ENCODE data around the gene ARHGEF28. TPM values are rescaled to one million over a fixed set of nuclear protein-coding genes. Genes with fewer than 3 reads are reported as not detected.
A peak's percentile ranks its signal among the peaks of the same experiment; 100 is the strongest.

The ARHGEF28 gene
- total and polyA plus RNA-seq, 10 of the 15 experiments (the other 5 are each of a cell fraction or from before 2014, with no cell fraction given), result 0.10 to 0.72 (median 0.22) TPM; not detected in 2

DNA sequence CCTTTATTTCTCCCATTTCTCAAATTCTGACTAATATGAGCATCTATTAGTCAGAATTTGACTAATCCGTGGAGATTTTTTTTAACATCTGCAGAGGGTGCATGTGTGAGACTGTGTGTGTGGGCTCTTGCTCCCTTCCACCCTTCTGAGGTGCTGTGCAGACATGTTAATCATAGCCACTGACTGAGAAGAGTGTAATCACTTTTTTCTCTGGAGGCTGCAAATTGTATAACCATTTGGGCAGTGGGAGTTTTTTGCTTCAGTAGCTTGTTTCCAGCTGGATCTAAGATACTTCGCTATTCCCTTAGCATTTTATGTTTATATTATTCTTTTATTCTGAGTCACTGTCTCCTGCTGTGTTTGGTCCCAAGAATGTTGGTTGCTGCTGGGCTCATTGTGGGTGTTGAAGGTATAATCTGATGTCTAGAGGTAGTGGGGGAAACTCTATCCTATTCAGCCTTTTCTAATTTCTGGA, 66.2 kb downstream of the ARHGEF28 start (continued):
- TF ChIP-seq PKNOX1 (IDR thresholded peaks at IDR 0.05) (no peak), ZNF207 (IDR thresholded peaks at IDR 0.05; ENCODE audit: borderline replicate concordance) (no peak), ZBED1 (IDR thresholded peaks at IDR 0.05; ENCODE audit: borderline replicate concordance) (no peak), IRF4 (IDR thresholded peaks at IDR 0.05; ENCODE audit: low read depth, low read length) (peak; percentile 90), SREBF1 (IDR thresholded peaks at IDR 0.05; ENCODE audit: low read length) (no peak), KLF5 (IDR thresholded peaks at IDR 0.05; ENCODE audit: partially characterized antibody) (no peak), BMI1 (IDR thresholded peaks at IDR 0.05; ENCODE audit: borderline replicate concordance) (no peak), GABPA (IDR thresholded peaks at IDR 0.05; ENCODE audit: low read depth) (0 out of 2 replicates have a peak, but pooled peaks have one; percentile 11), PAX8 (IDR thresholded peaks at IDR 0.05) (no peak), USF1 (IDR thresholded peaks at IDR 0.05; ENCODE audit: borderline replicate concordance, extremely low read length, insufficient read depth, low read depth, low read length) (no peak), PAX5 (IDR thresholded peaks at IDR 0.05; ENCODE audit: borderline replicate concordance, low read depth, low read length) (no peak), FOXM1 (IDR thresholded peaks at IDR 0.05; ENCODE audit: low read depth, low read length) (peak; percentile 47; the same call in 1 of the 2 replicates), ETV6 (conservative IDR thresholded peaks at IDR 0.05 in 1 of 2, IDR thresholded peaks at IDR 0.05 in 1 of 2; ENCODE audit: borderline replicate concordance in 1 of 2, low read depth in 1 of 2) (peak in 1 of 2 experiments; percentile 25; a peak in 1 of 4 replicates), RUNX3 (IDR thresholded peaks at IDR 0.05; ENCODE audit: low read length) (peak; percentile 59), ZZZ3 (IDR thresholded peaks at IDR 0.05; ENCODE audit: control insufficient read depth, insufficient read length, low read depth) (no peak), PML (IDR thresholded peaks at IDR 0.05; ENCODE audit: low read length) (no peak), BRCA1 (IDR thresholded peaks at IDR 0.05; ENCODE audit: low read depth, low read length) (no peak), NFYB (IDR thresholded peaks at IDR 0.05; ENCODE audit: insufficient read depth, low read depth, low read length) (no peak), NFIC (IDR thresholded peaks at IDR 0.05; ENCODE audit: low read depth, low read length) (peak; percentile 79), CREB1 (IDR thresholded peaks at IDR 0.05; ENCODE audit: low read depth) (no peak), KAT2A (conservative IDR thresholded peaks at IDR 0.05; ENCODE audit: control insufficient read depth, low read depth, low read length) (no peak), EZH2 (IDR thresholded peaks at IDR 0.05; ENCODE audit: borderline replicate concordance, control insufficient read depth, low read depth, low read length) (no peak), JUND (IDR thresholded peaks at IDR 0.05; ENCODE audit: low read depth, low read length) (no peak), HDGF (IDR thresholded peaks at IDR 0.05) (no peak), KDM1A (IDR thresholded peaks at IDR 0.05; ENCODE audit: borderline replicate concordance) (no peak)
- TF ChIP-seq, protein P1, sequence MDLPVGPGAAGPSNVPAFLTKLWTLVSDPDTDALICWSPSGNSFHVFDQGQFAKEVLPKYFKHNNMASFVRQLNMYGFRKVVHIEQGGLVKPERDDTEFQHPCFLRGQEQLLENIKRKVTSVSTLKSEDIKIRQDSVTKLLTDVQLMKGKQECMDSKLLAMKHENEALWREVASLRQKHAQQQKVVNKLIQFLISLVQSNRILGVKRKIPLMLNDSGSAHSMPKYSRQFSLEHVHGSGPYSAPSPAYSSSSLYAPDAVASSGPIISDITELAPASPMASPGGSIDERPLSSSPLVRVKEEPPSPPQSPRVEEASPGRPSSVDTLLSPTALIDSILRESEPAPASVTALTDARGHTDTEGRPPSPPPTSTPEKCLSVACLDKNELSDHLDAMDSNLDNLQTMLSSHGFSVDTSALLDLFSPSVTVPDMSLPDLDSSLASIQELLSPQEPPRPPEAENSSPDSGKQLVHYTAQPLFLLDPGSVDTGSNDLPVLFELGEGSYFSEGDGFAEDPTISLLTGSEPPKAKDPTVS (IDR thresholded peaks at IDR 0.05; ENCODE audit: low read depth, low read length), result no peak

All from GM12878 (cell line).